Measurements from ENCODE around the gene CRB2.

DNA sequence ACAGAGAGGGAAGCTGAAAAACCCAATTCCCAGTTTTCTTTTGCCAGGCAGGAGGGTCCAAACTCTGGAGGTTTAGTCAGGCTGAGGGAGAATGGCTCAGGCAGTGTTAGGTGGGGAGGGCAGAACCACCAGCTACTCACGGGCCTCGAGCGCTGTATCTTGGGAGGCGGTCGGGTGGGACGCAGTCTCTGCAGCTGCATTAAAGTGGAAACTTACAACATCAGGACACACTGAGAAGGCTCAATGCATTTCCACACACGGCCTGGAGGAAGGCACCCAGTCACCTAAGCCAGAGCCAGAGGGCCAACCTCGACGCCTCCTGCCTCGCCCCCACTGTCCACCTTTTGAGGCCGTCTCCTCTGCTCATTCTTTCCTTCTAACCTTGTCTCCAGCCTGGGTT is 55.6 kb downstream of the CRB2 start:
- TF ChIP-seq, protein P1, sequence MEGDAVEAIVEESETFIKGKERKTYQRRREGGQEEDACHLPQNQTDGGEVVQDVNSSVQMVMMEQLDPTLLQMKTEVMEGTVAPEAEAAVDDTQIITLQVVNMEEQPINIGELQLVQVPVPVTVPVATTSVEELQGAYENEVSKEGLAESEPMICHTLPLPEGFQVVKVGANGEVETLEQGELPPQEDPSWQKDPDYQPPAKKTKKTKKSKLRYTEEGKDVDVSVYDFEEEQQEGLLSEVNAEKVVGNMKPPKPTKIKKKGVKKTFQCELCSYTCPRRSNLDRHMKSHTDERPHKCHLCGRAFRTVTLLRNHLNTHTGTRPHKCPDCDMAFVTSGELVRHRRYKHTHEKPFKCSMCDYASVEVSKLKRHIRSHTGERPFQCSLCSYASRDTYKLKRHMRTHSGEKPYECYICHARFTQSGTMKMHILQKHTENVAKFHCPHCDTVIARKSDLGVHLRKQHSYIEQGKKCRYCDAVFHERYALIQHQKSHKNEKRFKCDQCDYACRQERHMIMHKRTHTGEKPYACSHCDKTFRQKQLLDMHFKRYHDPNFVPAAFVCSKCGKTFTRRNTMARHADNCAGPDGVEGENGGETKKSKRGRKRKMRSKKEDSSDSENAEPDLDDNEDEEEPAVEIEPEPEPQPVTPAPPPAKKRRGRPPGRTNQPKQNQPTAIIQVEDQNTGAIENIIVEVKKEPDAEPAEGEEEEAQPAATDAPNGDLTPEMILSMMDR (conservative IDR thresholded peaks at IDR 0.05) = no peak
- TF ChIP-seq ZFX (IDR thresholded peaks at IDR 0.05) = no peak

Measured in C4-2B (cell line).